HAP-1 (cell line): ENCODE measurements around the gene ME2.
A peak's percentile ranks its signal among the peaks of the same experiment; 100 is the strongest.
"Not testable (repeated sequence)": the region's sequence is repeated elsewhere in the genome, so short reads cannot be mapped to it uniquely, and the experiment has no call there.

Experiments
- DNase-seq, 2 experiments: peaks; one replicate each; pipeline ENCODE4 v3.0.0-alpha.2; 2016 to 2020; ENCODE audit warnings: low spot score in 2 of 2
- H3K27me3 ChIP-seq: fragments of 250-450 bp; sonication (Bioruptor Pico); 2 replicates; pipeline ENCODE4 v1.5.1; 2020; ENCODE audit warnings: low read depth, mild to moderate bottlenecking, moderate library complexity
- H3K36me3 ChIP-seq: fragments of 250-450 bp; sonication (Bioruptor Pico); replicated peaks from 2 replicates; pipeline ENCODE4 v1.5.1; 2020; ENCODE audit warnings: mild to moderate bottlenecking
- H3K4me1 ChIP-seq: fragments of 250-450 bp; sonication (Bioruptor Pico); 2 replicates; pipeline ENCODE4 v1.5.1; 2020; ENCODE audit warnings: mild to moderate bottlenecking
- H3K4me3 ChIP-seq: fragments of 250-450 bp; sonication (Bioruptor Pico); 2 replicates; pipeline ENCODE4 v1.5.1; 2020; ENCODE audit warnings: mild to moderate bottlenecking, moderate library complexity
- H3K9me3 ChIP-seq: fragments of 250-450 bp; sonication (Bioruptor Pico); 2 replicates; pipeline ENCODE4 v1.5.1; 2020; ENCODE audit warnings: mild to moderate bottlenecking, moderate library complexity
- in situ Hi-C: fragments of 300-500 bp; cut with MboI; formaldehyde crosslinking; loops from 3 replicates; pipeline ENCODE4 v1.14.3; 2020; ENCODE audit warnings: low sequenced_read_pairs, inconsistent platforms, mixed read lengths

The ME2 gene

DNA sequence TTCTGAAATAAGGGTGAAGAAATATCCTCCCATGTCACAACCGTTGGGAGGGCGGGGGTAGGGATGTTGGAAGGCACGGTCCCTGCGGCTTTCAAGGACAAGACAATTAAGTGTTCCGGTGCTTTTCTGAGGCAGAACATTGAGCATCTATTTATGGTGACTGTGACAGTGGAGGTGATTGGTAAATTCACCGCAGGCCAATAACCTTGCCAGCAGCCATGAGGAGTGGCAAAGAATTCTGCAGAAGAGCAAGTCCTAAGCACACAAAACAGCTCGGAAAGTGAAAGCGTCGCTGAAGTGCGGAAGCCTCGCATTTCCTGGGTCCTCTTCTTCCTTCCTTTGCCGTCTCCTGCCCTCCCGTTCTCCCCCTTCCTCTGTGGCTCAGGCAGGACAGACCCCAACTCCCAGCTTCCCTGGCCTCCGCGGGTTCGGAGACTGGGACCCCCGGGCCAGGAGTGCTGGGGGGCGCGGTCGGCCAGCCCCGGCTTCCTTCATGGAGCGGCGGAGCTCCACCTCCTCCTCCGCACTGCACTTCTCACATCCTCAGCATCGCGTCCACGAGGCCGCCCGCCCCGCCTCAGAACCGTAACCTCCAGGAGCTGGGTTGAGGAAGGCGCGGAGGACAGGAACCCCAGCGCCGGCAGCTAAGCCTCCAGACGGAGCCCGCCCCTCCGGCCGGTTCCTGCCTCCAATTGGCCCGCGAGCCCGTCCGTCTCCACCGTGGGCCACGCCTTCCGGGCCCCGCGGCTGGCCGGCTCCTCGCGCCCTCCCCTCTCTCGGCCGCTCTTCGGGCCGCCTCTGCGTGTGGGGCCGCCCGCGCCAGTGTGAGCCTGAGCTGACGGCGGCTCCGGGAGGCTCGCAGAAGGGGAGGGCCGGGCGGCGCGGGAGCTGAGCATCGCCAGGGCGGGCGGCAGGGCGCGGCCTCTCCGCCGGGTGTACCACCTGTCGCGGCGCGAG, at the start of gene ME2:
Gene ME2 (plus strand): TSS at position 774 of the 957 bp plus-strand sequence. CDS start 16,703 bp downstream, outside the sequence.
- peak within 1 kb of the TSS; percentile 61 for H3K4me3 ChIP-seq
- DNase-seq, result peak; percentile 90 to 92
- H3K9me3 ChIP-seq, result no peaks in the 10 kb centered on the region
- H3K36me3 ChIP-seq, result no peaks in the 10 kb centered on the region
- in situ Hi-C loops, result no loop called here
- peaks cover 15% of the 10 kb centered on the region for H3K4me1 ChIP-seq
- H3K27me3 ChIP-seq, result no peaks in the 10 kb centered on the region

DNA sequence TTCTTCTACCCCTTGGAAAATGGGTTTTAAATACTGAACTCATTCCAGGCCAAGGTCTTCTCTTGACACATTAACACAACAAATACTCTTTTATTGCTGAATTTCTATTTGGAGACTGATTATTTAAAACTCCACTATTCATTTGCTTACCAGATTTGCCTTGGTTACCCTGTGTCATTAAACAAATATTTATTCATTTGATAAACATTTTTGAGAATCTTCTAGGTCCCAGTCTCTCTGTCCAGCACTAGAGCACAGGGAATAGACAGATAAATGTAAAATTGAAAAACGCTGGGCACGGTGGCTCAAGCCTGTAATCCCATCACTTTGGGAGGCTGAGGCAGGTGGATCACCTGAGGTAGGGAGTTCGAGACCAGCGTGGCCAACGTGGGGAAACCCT, 49.3 kb upstream of the ME2 start:
- peak in 1 of 2 experiments; percentile 37 for DNase-seq
- in situ Hi-C loops, result no loop called here

DNA sequence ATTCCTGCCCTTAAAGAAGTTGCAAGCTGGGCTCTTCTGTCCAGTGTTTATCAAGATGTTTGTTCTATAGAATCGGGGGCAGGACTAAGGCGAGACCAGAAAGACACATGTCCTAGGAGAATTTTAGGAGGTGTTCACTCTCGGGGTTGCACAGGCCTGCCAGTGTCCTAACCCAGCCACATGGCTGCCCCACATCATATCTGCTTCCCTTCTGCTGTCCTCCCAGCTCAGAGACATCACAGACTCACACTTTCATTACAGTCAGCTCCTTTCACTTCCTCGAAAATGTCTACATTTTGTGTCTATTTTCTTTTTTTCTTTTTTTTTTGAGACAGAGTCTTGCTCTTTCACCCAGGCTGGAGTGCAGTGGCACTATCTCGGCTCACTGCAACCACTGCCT, 48.4 kb upstream of the ME2 start:
- in situ Hi-C loops, result no loop called here
- no peak for DNase-seq

More for the DNA sequence above, 49.3 kb upstream of the ME2 start:
- no peaks in the 10 kb centered on the region for H3K27me3 ChIP-seq
- peaks cover 3% of the 10 kb centered on the region for H3K4me1 ChIP-seq
- no peaks in the 10 kb centered on the region for H3K36me3 ChIP-seq
- H3K4me3 ChIP-seq, result no peak overlapping the region
- no peaks in the 10 kb centered on the region for H3K9me3 ChIP-seq

DNA sequence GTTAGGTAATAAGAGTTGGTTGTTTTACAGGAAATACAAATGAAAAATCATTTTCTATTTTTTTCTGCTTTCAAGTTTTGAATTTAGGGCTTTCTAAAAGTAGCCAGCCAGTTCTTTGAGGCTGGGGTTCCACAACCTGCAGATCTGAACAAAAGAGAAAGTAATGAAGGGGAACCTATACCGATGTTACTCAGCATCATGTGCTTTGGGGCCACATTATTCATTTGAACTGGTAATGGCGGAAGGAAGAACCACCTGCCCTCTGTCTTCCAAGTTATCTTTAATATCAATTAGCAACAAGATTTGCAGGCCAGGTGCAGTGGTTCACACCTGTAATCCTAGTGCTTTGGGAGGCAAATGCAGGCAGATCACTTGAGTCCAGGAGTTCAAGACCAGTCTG, 46.2 kb upstream of the ME2 start:
- in situ Hi-C loops, result no loop called here
- DNase-seq, result no peak
- Histone ChIP-seq H3K4me1 (peaks cover 3% of the 10 kb centered on the region), H3K4me3 (no peak overlapping the region), H3K27me3 (no peaks in the 10 kb centered on the region), H3K36me3 (no peaks in the 10 kb centered on the region), H3K9me3 (no peaks in the 10 kb centered on the region)

More for the DNA sequence above, 48.4 kb upstream of the ME2 start:
- no peak overlapping the region for H3K4me3 ChIP-seq
- H3K27me3 ChIP-seq, result no peaks in the 10 kb centered on the region
- H3K4me1 ChIP-seq, result peaks cover 3% of the 10 kb centered on the region
- H3K36me3 ChIP-seq, result no peaks in the 10 kb centered on the region
- H3K9me3 ChIP-seq, result no peaks in the 10 kb centered on the region

DNA sequence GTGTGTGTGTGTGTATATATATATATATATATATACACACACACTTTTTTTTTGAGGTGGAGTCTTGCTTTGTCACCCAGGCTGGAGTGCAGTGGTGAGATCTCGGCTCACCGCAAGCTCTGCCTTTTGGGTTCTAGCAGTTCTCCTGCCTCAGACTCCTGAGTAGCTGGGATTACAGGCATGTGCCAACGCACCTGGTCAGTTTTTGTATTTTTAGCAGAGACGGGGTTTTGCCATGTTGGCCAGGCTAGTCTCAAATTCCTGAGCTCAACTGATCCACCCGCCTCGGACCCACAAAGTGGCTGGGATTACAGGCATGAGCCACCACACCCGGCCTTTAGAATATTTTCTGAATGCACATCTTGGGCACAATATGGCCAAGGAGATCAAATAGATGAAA, 45.4 kb upstream of the ME2 start:
- H3K4me1 ChIP-seq, in situ Hi-C loops, H3K4me3 ChIP-seq, H3K36me3 ChIP-seq, H3K27me3 ChIP-seq, DNase-seq, H3K9me3 ChIP-seq: not testable (repeated sequence)

DNA sequence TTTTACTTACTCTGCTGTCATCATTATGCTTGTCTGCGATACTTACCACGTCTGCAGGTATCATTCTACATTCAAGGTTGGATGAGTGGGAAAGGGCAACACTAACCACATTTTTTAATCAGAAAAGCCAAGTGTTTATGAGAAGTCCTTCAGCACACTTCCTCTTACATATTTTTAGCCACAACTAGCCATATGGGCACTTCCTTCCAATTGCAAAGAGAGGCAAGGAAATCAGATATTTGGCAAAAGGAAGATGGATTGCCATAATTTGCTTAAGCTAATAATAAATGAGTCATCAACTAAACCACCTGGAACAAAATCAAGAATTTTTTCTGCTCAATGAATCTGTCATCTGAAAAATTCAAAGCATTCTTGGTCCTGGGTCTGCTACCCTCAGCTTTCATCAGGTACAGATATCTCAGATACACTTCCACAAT, 42.4 kb upstream of the ME2 start:
- H3K27me3 ChIP-seq, result no peaks in the 10 kb centered on the region
- no peak for DNase-seq
- H3K4me3 ChIP-seq, result no peak overlapping the region
- no peaks in the 10 kb centered on the region for H3K36me3 ChIP-seq
- in situ Hi-C loops, result no loop called here
- H3K4me1 ChIP-seq, result no peaks in the 10 kb centered on the region
- no peaks in the 10 kb centered on the region for H3K9me3 ChIP-seq

DNA sequence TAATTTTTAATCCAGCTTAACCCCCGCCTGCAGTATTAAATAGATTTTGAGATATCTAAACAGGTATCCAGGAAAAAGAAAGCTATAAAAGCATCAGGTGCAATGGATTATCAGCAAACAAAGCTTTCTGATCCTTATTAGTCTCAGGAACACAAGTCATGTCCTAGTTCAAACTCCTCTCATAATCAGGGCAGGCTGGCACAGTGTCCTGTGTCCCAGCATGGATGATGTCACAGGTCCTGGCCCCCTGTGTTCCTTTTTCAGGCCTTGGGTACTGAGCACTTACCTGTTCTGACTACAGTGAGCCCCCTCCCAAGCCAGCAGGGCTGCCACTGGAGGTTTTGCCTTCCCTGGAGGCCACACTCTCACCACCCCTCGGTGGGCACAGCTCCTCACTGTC, 39.6 kb upstream of the ME2 start:
- Histone ChIP-seq H3K4me3 (no peak overlapping the region), H3K4me1 (no peaks in the 10 kb centered on the region), H3K9me3 (no peaks in the 10 kb centered on the region), H3K36me3 (no peaks in the 10 kb centered on the region), H3K27me3 (no peaks in the 10 kb centered on the region)
- no peak for DNase-seq
- in situ Hi-C loops, result no loop called here

DNA sequence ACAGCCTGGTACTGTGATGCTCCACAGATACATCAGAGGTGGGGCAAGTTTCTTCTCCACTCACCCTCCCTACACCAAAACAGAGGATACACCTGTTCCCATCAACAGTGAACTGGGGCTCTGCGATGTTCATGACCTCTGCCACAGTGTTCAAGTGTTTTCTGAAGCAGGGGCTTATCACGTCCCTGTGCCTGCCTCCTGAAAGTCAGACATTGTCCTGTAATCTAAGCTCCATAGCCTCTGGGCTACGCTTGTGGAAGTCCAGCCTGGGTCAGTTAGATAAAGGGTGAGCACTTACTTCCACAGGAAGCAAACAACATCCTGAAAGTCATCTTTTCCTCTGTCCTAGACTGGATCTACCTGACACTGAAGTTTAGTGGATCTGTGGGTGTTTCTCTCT, 38.9 kb upstream of the ME2 start:
- no peaks in the 10 kb centered on the region for H3K9me3 ChIP-seq
- H3K36me3 ChIP-seq, result no peaks in the 10 kb centered on the region
- no peak overlapping the region for H3K4me3 ChIP-seq
- in situ Hi-C loops, result no loop called here
- DNase-seq, result no peak
- no peaks in the 10 kb centered on the region for H3K27me3 ChIP-seq
- H3K4me1 ChIP-seq, result no peaks in the 10 kb centered on the region

DNA sequence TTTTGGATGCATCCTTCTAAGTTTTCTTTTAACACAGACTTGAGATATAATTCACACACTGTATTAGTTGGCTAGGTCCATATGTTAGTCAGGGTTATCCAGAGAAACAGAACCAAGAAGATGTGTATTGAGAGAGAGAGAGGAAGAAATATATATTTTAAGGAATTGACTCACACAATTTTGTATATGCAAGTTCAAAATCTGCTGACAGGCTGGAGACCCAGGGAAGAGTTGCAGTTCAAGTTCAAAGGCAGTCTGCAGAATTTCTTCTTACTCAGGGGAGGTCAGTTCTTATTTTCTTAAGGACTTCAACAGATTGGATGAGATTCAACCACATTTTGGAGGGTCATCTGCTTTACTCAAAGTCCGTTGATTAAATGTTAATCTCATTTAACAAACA, 36.1 kb upstream of the ME2 start:
- H3K4me3 ChIP-seq, result no peak overlapping the region
- no peaks in the 10 kb centered on the region for H3K4me1 ChIP-seq
- H3K9me3 ChIP-seq, result no peaks in the 10 kb centered on the region
- in situ Hi-C loops, result no loop called here
- no peaks in the 10 kb centered on the region for H3K36me3 ChIP-seq
- DNase-seq, result no peak
- no peaks in the 10 kb centered on the region for H3K27me3 ChIP-seq

DNA sequence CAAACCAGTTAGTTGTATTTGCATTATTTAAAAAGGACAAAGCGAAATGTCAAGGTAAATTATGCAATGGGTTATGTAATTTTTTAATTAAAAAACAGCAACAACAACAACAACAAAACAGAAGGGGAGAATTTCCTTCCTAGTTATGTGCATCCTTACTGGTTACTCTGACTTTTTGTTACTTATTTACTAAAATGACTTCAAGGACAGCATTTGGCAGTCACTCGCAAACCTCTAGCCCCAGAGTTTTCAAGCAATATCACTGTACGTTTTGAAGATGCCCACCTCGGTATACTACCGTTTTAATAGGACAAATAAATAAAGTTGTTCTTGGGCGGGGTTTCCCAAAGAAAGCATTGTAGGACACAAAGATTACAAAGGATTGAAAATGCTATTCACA, 34.4 kb upstream of the ME2 start:
- DNase-seq, result no peak
- in situ Hi-C loops, result no loop called here
- Histone ChIP-seq H3K4me1 (no peaks in the 10 kb centered on the region), H3K36me3 (no peaks in the 10 kb centered on the region), H3K27me3 (no peaks in the 10 kb centered on the region), H3K9me3 (no peaks in the 10 kb centered on the region), H3K4me3 (no peak overlapping the region)

DNA sequence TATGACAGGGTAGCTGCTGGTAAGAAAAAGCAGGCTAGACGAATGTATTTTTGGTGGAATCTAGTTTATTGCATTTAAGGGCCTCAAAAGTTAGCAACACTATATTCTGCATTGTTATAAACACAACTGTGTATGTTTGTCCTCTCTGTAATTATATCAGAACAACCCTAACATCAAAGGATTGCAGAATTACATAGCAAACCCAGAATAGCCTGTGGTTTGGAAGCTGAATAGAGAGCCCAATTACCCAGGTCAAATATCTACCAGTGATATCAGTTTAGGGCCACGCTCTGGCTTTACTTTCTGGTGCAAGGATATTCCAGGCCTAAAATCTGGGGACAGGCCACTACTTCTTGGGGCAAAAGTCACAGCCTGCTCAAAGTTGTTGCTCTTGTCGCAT, 34.0 kb upstream of the ME2 start:
- Histone ChIP-seq H3K9me3 (no peaks in the 10 kb centered on the region), H3K4me3 (no peak overlapping the region), H3K4me1 (no peaks in the 10 kb centered on the region), H3K27me3 (no peaks in the 10 kb centered on the region), H3K36me3 (no peaks in the 10 kb centered on the region)
- no peak for DNase-seq
- in situ Hi-C loops, result no loop called here

DNA sequence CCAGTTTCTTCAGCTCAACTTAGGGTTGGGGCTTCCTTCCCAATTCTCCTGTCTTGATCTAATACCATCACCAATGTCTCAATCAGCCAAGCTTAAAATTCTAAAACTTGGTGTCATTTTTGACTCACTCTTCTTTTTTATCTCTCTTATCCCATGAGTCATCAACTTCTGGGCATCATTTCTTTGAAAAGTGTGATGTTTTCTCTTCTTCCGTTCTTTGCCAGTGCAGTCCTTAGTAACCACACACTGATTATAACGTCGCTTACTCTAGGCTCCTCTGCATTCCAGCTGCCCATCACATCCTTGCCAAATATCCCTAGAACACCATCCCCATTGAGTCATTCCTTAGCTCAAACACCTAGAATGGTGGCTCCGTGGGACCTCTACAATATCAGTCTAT, 31.7 kb upstream of the ME2 start:
- no peaks in the 10 kb centered on the region for H3K9me3 ChIP-seq
- no peak for DNase-seq
- in situ Hi-C loops, result no loop called here
- H3K4me3 ChIP-seq, result no peak overlapping the region
- no peaks in the 10 kb centered on the region for H3K4me1 ChIP-seq
- no peaks in the 10 kb centered on the region for H3K36me3 ChIP-seq
- H3K27me3 ChIP-seq, result no peaks in the 10 kb centered on the region

DNA sequence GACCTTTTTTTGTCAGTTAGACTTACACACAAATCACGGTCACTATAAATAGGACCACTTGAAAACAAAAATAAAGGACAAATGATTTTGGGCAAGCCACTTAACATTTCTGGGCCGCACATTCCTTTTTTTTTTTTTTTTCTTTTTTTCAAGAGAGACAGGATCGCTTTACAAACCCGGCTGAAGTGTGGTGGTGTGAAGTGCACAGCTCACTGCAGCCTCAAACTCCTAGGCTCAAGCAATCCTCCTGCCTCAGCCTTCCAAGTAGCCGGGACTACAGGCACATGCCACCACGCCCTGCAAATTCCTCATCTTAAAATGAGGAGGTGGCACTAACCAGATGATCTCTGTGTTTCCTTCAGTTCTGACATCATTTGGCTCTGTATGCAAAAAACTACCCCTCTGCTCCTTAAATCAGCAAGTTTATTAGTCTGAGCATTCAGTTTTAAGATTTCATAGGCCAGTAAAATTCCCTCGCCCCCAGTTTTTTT, 30.8 kb upstream of the ME2 start:
- Histone ChIP-seq H3K27me3 (no peaks in the 10 kb centered on the region), H3K4me3 (no peak overlapping the region), H3K4me1 (no peaks in the 10 kb centered on the region), H3K36me3 (no peaks in the 10 kb centered on the region), H3K9me3 (no peaks in the 10 kb centered on the region)
- in situ Hi-C loops, result no loop called here
- DNase-seq, result no peak

DNA sequence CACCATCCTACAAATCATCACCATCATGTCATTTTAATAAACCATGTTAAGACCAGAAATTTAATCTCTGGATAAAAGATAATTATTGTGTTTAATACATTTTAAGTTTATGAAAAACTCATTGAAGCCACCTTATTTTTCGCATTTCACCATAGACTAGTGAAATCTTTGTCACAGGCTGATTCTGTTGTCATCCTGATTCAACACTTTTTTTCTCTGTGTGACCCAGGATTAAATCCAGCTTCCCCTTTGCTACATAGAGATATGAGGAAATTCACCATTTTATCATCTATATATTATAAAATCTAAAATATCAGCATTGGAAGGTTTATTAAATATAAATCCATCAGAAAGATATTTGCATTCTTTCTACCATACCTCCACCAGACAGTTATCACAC, 29.9 kb upstream of the ME2 start:
- Histone ChIP-seq H3K9me3 (no peaks in the 10 kb centered on the region), H3K36me3 (no peaks in the 10 kb centered on the region)
- in situ Hi-C loops, result no loop called here

More for the DNA sequence above, 29.9 kb upstream of the ME2 start:
- no peaks in the 10 kb centered on the region for H3K4me1 ChIP-seq
- H3K27me3 ChIP-seq, result no peaks in the 10 kb centered on the region
- no peak for DNase-seq
- no peak overlapping the region for H3K4me3 ChIP-seq
